RWPE1 (cell line): ENCODE results near the gene FBXW11.

Source experiments
- CTCF ChIA-PET: fragments of 350-600 bp; sonication (Branson Sonifier 250); formaldehyde crosslinking; extraction: SDS; loops from one replicate; lab custom pipeline; 2021; lab: Yijun Ruan, JAX
- POLR2A ChIA-PET: fragments of 400-600 bp; formaldehyde crosslinking; extraction: SDS; loops from one replicate; lab custom pipeline; 2020; ENCODE audit warnings: antibody characterized with exemption; ENCODE audit not compliant: low non-redundant PET; lab: Yijun Ruan, JAX
- DNase-seq: peaks from one replicate; pipeline ENCODE4 v3.0.0; 2012; ENCODE audit warnings: low spot score
- H3K27ac ChIP-seq: fragments of 450-650 bp; 2 replicates; pipeline ENCODE4 v1.5.1; 2017
- TF ChIP-seq, protein P1 (sequence below): fragments of 450-650 bp; conservative IDR thresholded peaks from 2 replicates; pipeline ENCODE4 v1.5.1; 2017; ENCODE audit warnings: low read depth, mild to moderate bottlenecking

Gene FBXW11

DNA sequence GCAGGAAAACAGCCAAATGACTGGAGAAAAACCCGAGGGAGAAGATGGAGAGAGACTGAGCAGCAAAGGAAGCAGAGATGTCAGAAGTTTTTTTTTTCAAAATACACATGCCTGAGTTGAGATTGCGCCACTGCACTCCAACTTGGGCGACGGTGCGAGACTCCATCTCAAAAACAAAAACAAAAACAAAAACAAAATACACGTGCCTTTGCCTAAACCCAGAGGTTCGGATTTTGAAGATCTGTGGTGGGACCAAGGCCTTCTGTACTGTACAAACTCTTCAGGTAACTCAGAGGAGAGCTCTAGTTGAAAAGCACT, 38.8 kb upstream of the FBXW11 start:
- TF ChIP-seq, protein P1, sequence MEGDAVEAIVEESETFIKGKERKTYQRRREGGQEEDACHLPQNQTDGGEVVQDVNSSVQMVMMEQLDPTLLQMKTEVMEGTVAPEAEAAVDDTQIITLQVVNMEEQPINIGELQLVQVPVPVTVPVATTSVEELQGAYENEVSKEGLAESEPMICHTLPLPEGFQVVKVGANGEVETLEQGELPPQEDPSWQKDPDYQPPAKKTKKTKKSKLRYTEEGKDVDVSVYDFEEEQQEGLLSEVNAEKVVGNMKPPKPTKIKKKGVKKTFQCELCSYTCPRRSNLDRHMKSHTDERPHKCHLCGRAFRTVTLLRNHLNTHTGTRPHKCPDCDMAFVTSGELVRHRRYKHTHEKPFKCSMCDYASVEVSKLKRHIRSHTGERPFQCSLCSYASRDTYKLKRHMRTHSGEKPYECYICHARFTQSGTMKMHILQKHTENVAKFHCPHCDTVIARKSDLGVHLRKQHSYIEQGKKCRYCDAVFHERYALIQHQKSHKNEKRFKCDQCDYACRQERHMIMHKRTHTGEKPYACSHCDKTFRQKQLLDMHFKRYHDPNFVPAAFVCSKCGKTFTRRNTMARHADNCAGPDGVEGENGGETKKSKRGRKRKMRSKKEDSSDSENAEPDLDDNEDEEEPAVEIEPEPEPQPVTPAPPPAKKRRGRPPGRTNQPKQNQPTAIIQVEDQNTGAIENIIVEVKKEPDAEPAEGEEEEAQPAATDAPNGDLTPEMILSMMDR, result no peak
- POLR2A ChIA-PET, result no interaction called here
- H3K27ac ChIP-seq, result no peak overlapping the region
- CTCF ChIA-PET, result interaction anchor here (0.5 to 2.2 kb wide), 7 partner anchors 8 to 626 kb away, joined by 3 to 13 read pairs (median 5); no protein-coding TSS in a partner anchor
- DNase-seq, result no peak

DNA sequence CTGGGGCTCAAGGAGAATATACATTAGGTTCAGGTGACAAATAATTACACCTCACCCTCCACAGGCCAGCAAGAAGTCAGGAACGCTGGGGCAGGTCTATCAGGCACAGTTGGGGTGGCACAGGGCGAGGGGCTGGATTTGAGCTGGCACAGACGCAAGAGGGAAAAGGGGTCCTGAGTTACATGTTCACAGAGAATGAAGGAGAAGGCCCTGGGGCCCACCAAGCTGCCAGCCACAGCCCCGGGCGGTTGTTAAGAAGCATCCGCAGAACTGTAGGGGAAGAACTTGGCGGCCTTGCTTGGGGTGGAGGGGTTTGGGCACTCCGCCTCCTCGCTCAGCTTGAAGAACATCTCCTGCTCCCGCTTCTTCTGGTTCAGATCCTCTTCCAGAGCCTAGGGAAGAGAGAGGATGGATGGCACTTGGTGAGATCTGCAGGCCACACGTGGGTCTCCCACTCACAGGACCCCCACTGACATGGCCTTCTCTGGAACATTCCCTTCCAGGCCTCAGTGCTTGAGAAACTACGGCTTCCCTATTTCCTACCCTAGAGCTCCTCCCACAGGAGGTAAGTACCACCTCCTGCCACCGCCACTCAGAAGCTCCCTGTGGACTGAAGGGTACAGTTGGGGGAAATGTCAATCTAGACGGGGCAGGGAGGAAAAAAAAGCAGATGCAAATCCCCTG, 38.3 kb upstream of the FBXW11 start:
- CTCF ChIA-PET, result interaction anchor here (0.5 to 2.2 kb wide), 7 partner anchors 9 to 626 kb away, joined by 3 to 13 read pairs (median 5); no protein-coding TSS in a partner anchor
- POLR2A ChIA-PET, result interaction anchor here (0.6 kb wide), 1 partner anchor 19 kb away, joined by 15 read pairs; no protein-coding TSS in a partner anchor
- no peak for DNase-seq
- TF ChIP-seq, protein P1, result no peak
- no peak overlapping the region for H3K27ac ChIP-seq

DNA sequence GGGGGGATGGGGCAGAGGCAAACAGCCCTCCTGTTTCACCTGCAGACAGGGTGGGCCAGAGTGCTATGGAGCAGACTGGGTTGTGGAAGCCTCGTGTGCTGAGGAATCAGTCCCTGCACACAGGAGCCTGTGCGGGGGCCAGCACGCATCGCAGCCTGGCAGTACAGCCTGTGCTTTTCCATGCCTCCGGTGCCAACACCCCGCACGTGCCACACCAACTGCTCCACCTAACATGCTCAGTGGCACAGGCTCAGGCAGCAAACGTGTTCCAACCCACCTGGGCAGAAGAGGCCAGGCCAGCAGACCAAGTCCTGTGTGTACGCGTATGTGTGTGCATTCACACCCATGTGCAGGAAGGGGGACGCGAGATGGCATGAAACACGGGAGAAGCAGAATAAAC, 37.4 kb upstream of the FBXW11 start:
- TF ChIP-seq, protein P1, result no peak
- no peak for DNase-seq
- ChIA-PET POLR2A (no interaction called here), CTCF (interaction anchor here (2.0 to 2.2 kb wide), 2 partner anchors 132 kb away, joined by 5 to 13 read pairs; no protein-coding TSS in a partner anchor)
- no peak overlapping the region for H3K27ac ChIP-seq

DNA sequence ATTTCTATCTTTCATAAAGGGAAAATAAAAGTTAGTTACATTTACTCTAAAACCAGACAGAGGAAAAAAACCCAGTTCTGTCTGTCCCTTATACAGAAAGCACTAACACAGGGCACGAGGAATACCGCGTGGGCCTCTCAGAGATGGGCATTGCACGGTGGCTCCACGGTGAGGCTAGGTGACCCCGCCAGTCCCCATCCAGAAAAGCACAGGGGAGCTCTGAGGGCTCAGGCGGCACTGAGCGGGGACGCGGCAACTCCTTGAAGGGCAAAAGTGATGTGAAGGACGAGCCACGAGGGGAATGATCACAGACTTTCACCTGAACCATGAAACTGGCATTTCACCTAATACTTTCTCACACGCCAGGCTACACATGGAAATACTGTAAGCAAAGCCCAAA, 35.7 kb upstream of the FBXW11 start:
- no peak overlapping the region for H3K27ac ChIP-seq
- ChIA-PET POLR2A (no interaction called here), CTCF (interaction anchor here (2.0 kb wide), 1 partner anchor 130 kb away, joined by 5 read pairs; no protein-coding TSS in a partner anchor)
- TF ChIP-seq, protein P1, result no peak
- no peak for DNase-seq

DNA sequence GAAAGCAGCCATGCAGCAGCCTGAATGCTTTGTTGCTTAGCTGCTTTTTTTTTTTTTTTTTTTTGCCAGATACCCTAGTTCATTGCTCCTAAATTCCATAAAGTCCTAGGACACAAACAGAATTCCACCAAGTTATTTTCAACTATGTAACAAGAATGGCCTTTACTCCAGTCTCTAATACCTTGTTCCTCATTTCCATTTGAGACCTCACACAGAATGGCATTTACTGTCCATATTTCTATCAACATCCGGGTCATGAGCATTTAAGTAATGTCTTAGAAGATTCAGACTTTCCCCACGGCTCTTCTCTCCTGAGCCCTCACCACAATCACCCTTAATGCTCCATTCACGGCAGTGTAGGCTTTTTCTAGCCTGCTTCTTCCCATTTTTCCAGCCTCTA, 31.7 kb upstream of the FBXW11 start:
- POLR2A ChIA-PET, result no interaction called here
- no peak for DNase-seq
- H3K27ac ChIP-seq, result no peak overlapping the region
- TF ChIP-seq, protein P1, result no peak
- CTCF ChIA-PET, result interaction anchor here (0.6 to 1.7 kb wide), 2 partner anchors 126 to 611 kb away, joined by 5 to 6 read pairs; no protein-coding TSS in a partner anchor

DNA sequence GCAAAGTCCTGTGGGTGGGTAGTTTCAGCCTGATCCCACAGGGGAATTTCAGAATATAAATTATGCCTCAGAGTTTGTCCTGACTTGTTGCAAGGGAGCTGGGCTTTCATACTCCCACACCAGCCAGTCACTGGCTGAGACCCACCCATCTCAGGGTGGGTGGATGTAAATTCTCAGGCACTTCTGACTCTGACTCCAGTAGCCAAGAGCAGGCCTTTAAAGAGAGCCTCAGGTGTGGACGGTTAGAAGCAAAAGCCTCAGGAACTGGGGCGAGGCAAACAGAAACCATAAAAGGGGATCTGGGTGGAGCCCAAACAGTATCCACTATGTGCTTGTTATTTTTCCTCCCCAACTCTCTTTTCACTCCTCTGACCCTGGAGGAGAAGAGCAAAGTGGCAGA, 28.6 kb upstream of the FBXW11 start:
- ChIA-PET POLR2A (no interaction called here), CTCF (interaction anchor here (0.8 kb wide), 1 partner anchor 24 kb away, joined by 5 read pairs; no protein-coding TSS in a partner anchor)
- TF ChIP-seq, protein P1, result no peak
- DNase-seq, result peak; percentile 30
- no peak overlapping the region for H3K27ac ChIP-seq
